Measurements from ENCODE around the gene DDX3X. TPM values are rescaled to one million over a fixed set of nuclear protein-coding genes. Genes with fewer than 3 reads are reported as not detected.

DDX3X gene
- total and polyA plus RNA-seq, 2 of the 4 experiments (the other 2 are of a cell fraction) = 64.8 to 229 TPM

GRCh38 chrX:41300758-41301437 lies 33.1 kb upstream of the DDX3X start:
- Histone ChIP-seq H3K18ac (ENCODE audit: low read depth, low read length) (peak overlapping the region; percentile 90), H2BK15ac (ENCODE audit: low read depth, low read length) (peak overlapping the region; percentile 56; the same call in 2 of the 3 replicates), H3K36me3 (ENCODE audit: control insufficient read depth, insufficient read depth, low read length) (no peaks in the 10 kb centered on the region), H2AFZ (replicated peaks; ENCODE audit: low read length, poor library complexity) (peak overlapping the region; percentile 19), H2AK5ac (ENCODE audit: low read depth, low read length) (peak overlapping the region; percentile 62), H3K4me1 (ENCODE audit: control insufficient read depth, insufficient read depth, low read length) (peaks cover 10% of the 10 kb centered on the region), H3K9me3 (ENCODE audit: control insufficient read depth, insufficient read depth, low read length) (no peaks in the 10 kb centered on the region), H2AK9ac (replicated peaks; ENCODE audit: low read depth, low read length, poor library complexity) (peak overlapping the region; percentile 29), H2BK20ac (ENCODE audit: low read depth, low read length) (peak overlapping the region; percentile 77), H4K20me1 (ENCODE audit: insufficient read depth, low read length) (no peaks in the 10 kb centered on the region), H3K4me2 (ENCODE audit: low read depth, low read length) (peak overlapping the region; percentile 34; the same call in 1 of the 2 replicates), H2BK5ac (ENCODE audit: low read depth, low read length, poor library complexity, severe bottlenecking) (peak overlapping the region; percentile 89), H3K9ac (ENCODE audit: low read depth, low read length) (no peak overlapping the region), H3K27me3 (ENCODE audit: control insufficient read depth, insufficient read depth, low read length) (peaks cover 6% of the 10 kb centered on the region; the same call in 1 of the 2 replicates), H4K8ac (ENCODE audit: low read depth in 2 of 2, low read length in 2 of 2) (peak overlapping the region; percentile 67 to 69), H3K56ac (ENCODE audit: extremely low read depth, insufficient read depth, low read length) (no peak overlapping the region), H3K14ac (replicated peaks; ENCODE audit: low read depth, low read length) (peak overlapping the region; percentile 51), H2BK120ac (ENCODE audit: low read depth, low read length) (peak overlapping the region; percentile 81), H3K9me1 (ENCODE audit: insufficient read depth, low read length) (no peaks in the 10 kb centered on the region), H3K79me1 (ENCODE audit: low read depth in 1 of 2, low read length in 2 of 2) (no peaks in the 10 kb centered on the region), H3K27ac (ENCODE audit: insufficient read depth, low read length) (peak overlapping the region; percentile 92; the same call in 1 of the 2 replicates), H4K91ac (ENCODE audit: insufficient read depth, low read depth, low read length) (peak overlapping the region; percentile 53), H3K4ac (ENCODE audit: low read depth, low read length) (peak overlapping the region; percentile 70), H3K23ac (ENCODE audit: low read depth, low read length) (no peak overlapping the region), H4K5ac (ENCODE audit: low read depth, low read length) (peak overlapping the region; percentile 91), H3K4me3 (ENCODE audit: insufficient read depth, low read depth, low read length) (no peak overlapping the region)
- in situ Hi-C loops (cut with MboI; ENCODE audit: low sequenced_read_pairs) = no loop called here
- peak; percentile 72 for DNase-seq
- ATAC-seq (ENCODE audit: low read depth) = peak; percentile 58
- CTCF ChIA-PET = no interaction called here
- TF ChIP-seq MXI1 (IDR thresholded peaks at IDR 0.05; ENCODE audit: borderline replicate concordance, low read depth, low read length) = no peak
- TF ChIP-seq FOS (IDR thresholded peaks at IDR 0.05; ENCODE audit: low read depth, low read length) = 0 out of 2 replicates have a peak, but pooled peaks have one; percentile 10
- peak; percentile 74 for TF ChIP-seq NFE2L2 (IDR thresholded peaks at IDR 0.05; ENCODE audit: low read depth, low read length)
- TF ChIP-seq USF2 (IDR thresholded peaks at IDR 0.05; ENCODE audit: low read depth, low read length) = peak; percentile 43; the same call in 1 of the 2 replicates
- TF ChIP-seq CEBPB (IDR thresholded peaks at IDR 0.05; ENCODE audit: low read depth, low read length) = no peak
- dilution Hi-C loops (cut with HindIII; ENCODE audit: low sequenced_read_pairs, unreplicated experiment) = no loop called here
- no TSS peak for BruUV-seq (replicated peaks)
- POLR2A ChIA-PET (ENCODE audit: unreplicated experiment) = no interaction called here
- no CpG with 5 or more reads among the region's 5 CpGs for whole genome bisulfite sequencing, 2 experiments (ENCODE audit: extremely low coverage in 2 of 2, insufficient read length in 1 of 2)
- intact Hi-C loops (cut with micrococcal nuclease) = no loop called here

Measured in IMR-90 (cell line).